ENCODE data around the gene CLCN1. TPM values are rescaled to one million over a fixed set of nuclear protein-coding genes. Genes with fewer than 3 reads are reported as not detected.

The CLCN1 gene
- total RNA-seq, 2 experiments from 2014 or later, result not detected

GRCh38 chr7:143395187-143396149, 79.6 kb downstream of the CLCN1 start:
- ChIA-PET POLR2A (no interaction called here), CTCF (ENCODE audit: unreplicated experiment) (no interaction called here)
- H3K9me3 ChIP-seq (ENCODE audit: low read length), result no peaks in the 10 kb centered on the region
- H2AFZ ChIP-seq (ENCODE audit: low read length), result no peak overlapping the region
- intact Hi-C loops (cut with micrococcal nuclease; ENCODE audit: unreplicated experiment), result no loop called here
- no peaks in the 10 kb centered on the region; the same call in 1 of the 2 replicates for H4K20me1 ChIP-seq (ENCODE audit: insufficient read depth, low read length)
- H3K9me2 ChIP-seq (ENCODE audit: insufficient read depth, low read length), result no peaks in the 10 kb centered on the region
- no peak overlapping the region for H3K4me3 ChIP-seq (ENCODE audit: low read depth, low read length, poor library complexity, severe bottlenecking)
- H3K36me3 ChIP-seq (ENCODE audit: insufficient read depth, low read length), result no peaks in the 10 kb centered on the region
- no TSS peak for BruUV-seq (replicated peaks)
- no peaks in the 10 kb centered on the region for H3K79me2 ChIP-seq (ENCODE audit: insufficient read depth, low read depth, low read length)
- no peak overlapping the region for H3K4me2 ChIP-seq (ENCODE audit: low read length)
- H3K27ac ChIP-seq (ENCODE audit: low read depth, low read length, poor library complexity, severe bottlenecking), result no peak overlapping the region
- no peaks in the 10 kb centered on the region for H3K4me1 ChIP-seq (ENCODE audit: insufficient read depth, low read length, poor library complexity, severe bottlenecking)
- no peak for DNase-seq (ENCODE audit: low spot score)
- TF ChIP-seq EZH2phosphoT487 (IDR thresholded peaks at IDR 0.05; ENCODE audit: borderline replicate concordance, low read depth, low read length) (no peak), CTCF (conservative IDR thresholded peaks at IDR 0.05; ENCODE audit: low read length) (no peak)

- ChIA-PET CTCF (ENCODE audit: unreplicated experiment) (no interaction called here), POLR2A (no interaction called here)
- no peaks in the 10 kb centered on the region for H3K79me2 ChIP-seq (ENCODE audit: insufficient read depth, low read depth, low read length)
- no TSS peak for BruUV-seq (replicated peaks)
- no peak for DNase-seq (ENCODE audit: low spot score)
- H2AFZ ChIP-seq (ENCODE audit: low read length), result no peak overlapping the region
- no peaks in the 10 kb centered on the region for H3K4me1 ChIP-seq (ENCODE audit: insufficient read depth, low read length, poor library complexity, severe bottlenecking)
- no peak for TF ChIP-seq EZH2phosphoT487 (IDR thresholded peaks at IDR 0.05; ENCODE audit: borderline replicate concordance, low read depth, low read length)
- no peak for TF ChIP-seq CTCF (conservative IDR thresholded peaks at IDR 0.05; ENCODE audit: low read length)
- no peak overlapping the region for H3K4me3 ChIP-seq (ENCODE audit: low read depth, low read length, poor library complexity, severe bottlenecking)
- intact Hi-C loops (cut with micrococcal nuclease; ENCODE audit: unreplicated experiment), result no loop called here
- H3K27ac ChIP-seq (ENCODE audit: low read depth, low read length, poor library complexity, severe bottlenecking), result no peak overlapping the region
- no peaks in the 10 kb centered on the region; the same call in 1 of the 2 replicates for H4K20me1 ChIP-seq (ENCODE audit: insufficient read depth, low read length)
- H3K9me2 ChIP-seq (ENCODE audit: insufficient read depth, low read length), result no peaks in the 10 kb centered on the region
- H3K9me3 ChIP-seq (ENCODE audit: low read length), result no peaks in the 10 kb centered on the region
- no peaks in the 10 kb centered on the region for H3K36me3 ChIP-seq (ENCODE audit: insufficient read depth, low read length)
- H3K4me2 ChIP-seq (ENCODE audit: low read length), result no peak overlapping the region
Observed at GRCh38 chr7:143396182-143396581, 80.3 kb downstream of the CLCN1 start.

All from OCI-LY7 (cell line).